Fibroblast of lung (primary cell): ENCODE measurements around the gene NTSR1.

Experiments
- CTCF ChIP-seq, 2 donors: IDR thresholded peaks in 1 of 2; conservative IDR thresholded peaks in 1 of 2; 1 replicate in 1 of 2; 2 replicates in 1 of 2; pipeline ENCODE4 v1.5.1; 2011 to 2012; ENCODE audit warnings: low read length in 2 of 2, control low read depth in 1 of 2, inconsistent platforms in 1 of 2, low read depth in 1 of 2, mild to moderate bottlenecking in 1 of 2
- EZH2 ChIP-seq: IDR thresholded peaks from 2 replicates; pipeline ENCODE4 v1.5.1; 2012; ENCODE audit warnings: low read length, control low read depth, mild to moderate bottlenecking; ENCODE audit errors: missing control alignments

GRCh38 chr20:62759981-62760431, 51.4 kb downstream of the NTSR1 start:
- TF ChIP-seq CTCF (conservative IDR thresholded peaks at IDR 0.05 in 1 of 2, IDR thresholded peaks at IDR 0.05 in 1 of 2; ENCODE audit: low read depth in 1 of 2, low read length in 2 of 2) (no peak), EZH2 (no peak)
